Parathyroid adenoma (tissue), 2 donors: Measurements from ENCODE around the gene NRIP1.

ENCODE experiments used
- H2AFZ ChIP-seq: fragments of 300-600 bp; sonication (generic); one replicate; pipeline ENCODE4 v1.7.0; 2017; ENCODE audit warnings: antibody characterized with exemption, mild to moderate bottlenecking
- H3K27ac ChIP-seq: fragments of 300-600 bp; sonication (generic); one replicate; pipeline ENCODE4 v1.7.0; 2017
- H3K27me3 ChIP-seq: fragments of 300-600 bp; sonication (generic); one replicate; pipeline ENCODE4 v1.7.0; 2017; ENCODE audit warnings: low read length; ENCODE audit not compliant: control insufficient read depth, insufficient read depth
- H3K36me3 ChIP-seq: fragments of 300-600 bp; sonication (generic); one replicate; pipeline ENCODE4 v1.7.0; 2017; ENCODE audit warnings: low read length; ENCODE audit not compliant: control insufficient read depth, insufficient read depth
- H3K4me1 ChIP-seq: fragments of 300-600 bp; sonication (generic); one replicate; pipeline ENCODE4 v1.7.0; 2017; ENCODE audit warnings: control low read depth
- H3K4me2 ChIP-seq: fragments of 300-600 bp; sonication (generic); one replicate; pipeline ENCODE4 v1.7.0; 2017; ENCODE audit warnings: low read length
- H3K4me3 ChIP-seq: fragments of 300-600 bp; sonication (generic); one replicate; pipeline ENCODE4 v1.7.0; 2017; ENCODE audit warnings: low read depth, low read length
- H3K79me2 ChIP-seq: fragments of 300-600 bp; sonication (generic); one replicate; pipeline ENCODE4 v1.7.0; 2017; ENCODE audit warnings: control low read depth
- H3K9ac ChIP-seq: fragments of 300-600 bp; sonication (generic); one replicate; pipeline ENCODE4 v1.7.0; 2017; ENCODE audit warnings: mild to moderate bottlenecking
- H3K9me3 ChIP-seq: fragments of 300-600 bp; sonication (generic); one replicate; pipeline ENCODE4 v1.7.0; 2017; ENCODE audit warnings: low read length; ENCODE audit not compliant: control insufficient read depth
- CTCF ChIP-seq: fragments of 300-600 bp; sonication (generic); IDR thresholded peaks from one replicate; pipeline ENCODE4 v1.7.0; 2017; ENCODE audit warnings: antibody characterized with exemption, mild to moderate bottlenecking
- donor health status: primary hyperparathyroidism.

NRIP1 gene

GRCh38 chr21:15000081-15000480 is 64.7 kb downstream of the NRIP1 start:
- Histone ChIP-seq H3K9ac (no peak overlapping the region), H3K4me1 (peaks cover 5% of the 10 kb centered on the region), H3K4me3 (no peak overlapping the region), H3K36me3 (no peaks in the 10 kb centered on the region), H2AFZ (no peak overlapping the region), H3K4me2 (no peak overlapping the region), H3K79me2 (peaks cover 4% of the 10 kb centered on the region), H3K27ac (no peak overlapping the region), H3K9me3 (no peaks in the 10 kb centered on the region), H3K27me3 (no peaks in the 10 kb centered on the region)
- no peak for TF ChIP-seq CTCF

DNA sequence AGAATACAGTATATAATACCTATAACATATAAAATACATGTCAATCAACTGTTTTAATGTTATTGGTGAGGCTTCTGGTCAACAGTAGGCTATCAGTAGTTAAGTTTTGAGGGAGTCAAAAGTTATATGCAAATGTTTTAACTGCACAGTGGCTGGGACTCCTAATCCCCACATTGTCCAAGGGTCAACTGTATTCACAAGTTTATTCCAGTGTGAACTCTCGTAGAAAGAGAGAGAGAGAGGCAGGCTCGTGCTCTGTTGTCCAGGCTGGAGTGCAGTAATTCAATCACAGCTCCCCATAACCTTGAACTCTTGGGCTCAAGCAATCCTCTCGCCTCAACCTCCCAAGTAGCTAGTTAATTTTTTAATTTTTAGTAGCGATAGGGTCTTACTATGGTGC is 66.0 kb downstream of the NRIP1 start:
- Histone ChIP-seq H3K4me2 (no peak overlapping the region), H2AFZ (no peak overlapping the region), H3K9ac (no peak overlapping the region), H3K36me3 (no peaks in the 10 kb centered on the region), H3K4me3 (no peak overlapping the region), H3K27me3 (no peaks in the 10 kb centered on the region), H3K4me1 (no peaks in the 10 kb centered on the region), H3K9me3 (no peaks in the 10 kb centered on the region), H3K79me2 (peaks cover 4% of the 10 kb centered on the region), H3K27ac (no peak overlapping the region)
- no peak for TF ChIP-seq CTCF

DNA sequence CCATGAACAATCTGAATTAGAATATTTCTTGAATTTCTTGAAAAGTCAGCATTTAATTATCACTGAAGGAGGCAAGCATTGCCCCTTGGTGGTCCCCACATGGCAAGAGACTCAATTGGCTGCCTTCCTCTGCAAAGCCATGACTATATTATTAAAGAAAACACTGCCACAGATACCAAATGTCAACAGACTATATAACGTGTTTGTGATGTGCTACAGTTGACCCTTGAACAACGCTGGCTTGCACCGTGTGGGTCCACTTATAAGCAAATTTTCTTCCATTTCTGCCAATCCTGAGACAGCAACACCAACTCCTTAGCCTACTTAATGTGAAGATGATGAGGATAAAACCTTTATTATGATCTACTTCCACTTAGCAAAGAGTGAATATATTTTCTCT is 66.5 kb downstream of the NRIP1 start:
- Histone ChIP-seq H3K4me1 (no peaks in the 10 kb centered on the region), H3K4me2 (no peak overlapping the region), H3K36me3 (no peaks in the 10 kb centered on the region), H3K9me3 (no peaks in the 10 kb centered on the region), H3K79me2 (peaks cover 4% of the 10 kb centered on the region), H2AFZ (no peak overlapping the region), H3K9ac (no peak overlapping the region), H3K4me3 (no peak overlapping the region), H3K27ac (no peak overlapping the region), H3K27me3 (no peaks in the 10 kb centered on the region)
- TF ChIP-seq CTCF: no peak

- Histone ChIP-seq H3K9me3 (no peaks in the 10 kb centered on the region), H3K4me1 (no peaks in the 10 kb centered on the region), H3K9ac (no peak overlapping the region), H3K4me3 (no peak overlapping the region), H2AFZ (no peak overlapping the region), H3K79me2 (no peaks in the 10 kb centered on the region), H3K4me2 (no peak overlapping the region), H3K27ac (no peak overlapping the region), H3K36me3 (no peaks in the 10 kb centered on the region), H3K27me3 (no peaks in the 10 kb centered on the region)
- no peak for TF ChIP-seq CTCF
Measured at GRCh38 chr21:14995695-14996490, 68.9 kb downstream of the NRIP1 start.

DNA sequence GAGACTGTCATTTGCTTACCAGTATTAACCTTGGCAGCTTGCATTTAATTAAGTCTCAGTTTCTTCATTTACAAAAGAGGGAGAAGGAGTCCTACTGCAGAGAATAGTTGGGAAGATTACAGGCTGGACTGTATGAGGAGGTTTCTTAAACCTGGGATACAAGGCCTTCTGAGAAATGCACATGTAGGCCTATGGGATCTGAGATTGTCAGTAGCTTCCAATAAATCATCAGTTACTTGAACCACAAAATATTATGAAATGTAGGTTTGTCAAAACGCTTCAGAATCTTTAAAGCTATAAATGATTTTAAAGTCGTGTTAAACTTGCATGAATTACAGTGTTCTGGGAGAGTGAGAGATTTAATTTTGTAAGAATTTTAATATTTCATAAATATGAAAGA is 69.6 kb downstream of the NRIP1 start:
- TF ChIP-seq CTCF: no peak
- no peaks in the 10 kb centered on the region for H3K4me1 ChIP-seq
- no peak overlapping the region for H3K4me3 ChIP-seq
- H3K9ac ChIP-seq: no peak overlapping the region
- H2AFZ ChIP-seq: no peak overlapping the region
- no peaks in the 10 kb centered on the region for H3K36me3 ChIP-seq
- H3K9me3 ChIP-seq: no peaks in the 10 kb centered on the region
- H3K79me2 ChIP-seq: no peaks in the 10 kb centered on the region
- H3K27me3 ChIP-seq: no peaks in the 10 kb centered on the region
- no peak overlapping the region for H3K27ac ChIP-seq
- no peak overlapping the region for H3K4me2 ChIP-seq
